T-cell (primary cell): ENCODE data around the gene MCUR1. TPM values are rescaled to one million over a fixed set of nuclear protein-coding genes. Genes with fewer than 3 reads are reported as not detected.
"Not testable (repeated sequence)": the region's sequence is repeated elsewhere in the genome, so short reads cannot be mapped to it uniquely, and the experiment has no call there.

Experiments used
- ATAC-seq, 4 experiments: fragments of 200-7000 bp in 3 of 4; fragments of 150-1000 bp in 1 of 4; cut with Tn5 transposase; replicated peaks in 1 of 4; 1 replicate in 3 of 4; 2 replicates in 1 of 4; pipeline ENCODE4 v1.10.0; 2021; ENCODE audit warnings: moderate library complexity in 3 of 4, mild to moderate bottlenecking in 2 of 4, moderate number of reproducible peaks in 1 of 4
- CTCF ChIA-PET, 2 donors: fragments of 300-600 bp; sonication (Branson Sonifier 250); formaldehyde crosslinking; loops; one replicate each; lab custom pipeline; 2022; ENCODE audit warnings: antibody characterized with exemption in 2 of 2; lab: Charles Lee
- POLR2A ChIA-PET, 2 donors: fragments of 300-600 bp; sonication (Branson Sonifier 250); formaldehyde crosslinking; loops; one replicate each; lab custom pipeline; 2022; ENCODE audit warnings: antibody characterized with exemption in 2 of 2; lab: Charles Lee
- DNase-seq, 35 experiments: peaks; one replicate each; pipeline versions ENCODE4 v3.0.0 to v3.0.0-alpha.2; 2013 to 2023
- H3K27ac ChIP-seq: one replicate; pipeline ENCODE4 v1.5.1; 2013; ENCODE audit warnings: low read length
- H3K27me3 ChIP-seq, 2 experiments: replicated peaks in 1 of 2; 1 replicate in 1 of 2; 2 replicates in 1 of 2; pipeline versions ENCODE4 v1.6.1 to v1.7.0; 2013; ENCODE audit warnings: low read length in 1 of 2, mixed read lengths in 1 of 2; ENCODE audit not compliant: control insufficient read depth in 2 of 2, insufficient read depth in 2 of 2; ENCODE audit errors: extremely low read depth in 1 of 2
- H3K36me3 ChIP-seq, 2 donors: 1 replicate in 1 of 2; 2 replicates in 1 of 2; pipeline versions ENCODE4 v1.6.1 to v1.7.0; 2013; ENCODE audit warnings: low read length in 1 of 2; ENCODE audit not compliant: control insufficient read depth in 2 of 2, insufficient read depth in 1 of 2; ENCODE audit errors: extremely low read depth in 1 of 2
- H3K4me1 ChIP-seq, 2 experiments: 1 replicate in 1 of 2; 2 replicates in 1 of 2; pipeline versions ENCODE4 v1.6.1 to v1.7.0; 2013; ENCODE audit warnings: low read length in 2 of 2, mixed read lengths in 1 of 2; ENCODE audit not compliant: insufficient read depth in 2 of 2, control insufficient read depth in 1 of 2; ENCODE audit errors: extremely low read depth in 1 of 2
- H3K4me3 ChIP-seq, 2 donors: 1 replicate in 1 of 2; 2 replicates in 1 of 2; pipeline versions ENCODE4 v1.5.1 to v1.7.0; 2013; ENCODE audit warnings: mild to moderate bottlenecking in 2 of 2, low read length in 1 of 2, moderate library complexity in 1 of 2; ENCODE audit not compliant: control insufficient read depth in 1 of 2; ENCODE audit errors: extremely low read depth in 1 of 2
- H3K9me3 ChIP-seq: 2 replicates; pipeline ENCODE4 v1.7.0; 2013
- H3K27ac Mint-ChIP-seq, 2 donors: one replicate each; pipeline ENCODE4 v1.8.0; 2020 to 2021; ENCODE audit warnings: mild to moderate bottlenecking in 2 of 2, mixed read lengths in 2 of 2
- H3K27me3 Mint-ChIP-seq, 2 donors: one replicate each; pipeline ENCODE4 v1.8.0; 2021 to 2022; ENCODE audit warnings: mixed read lengths in 2 of 2
- H3K36me3 Mint-ChIP-seq: one replicate; pipeline ENCODE4 v1.8.0; 2021; ENCODE audit warnings: mixed read lengths
- H3K4me1 Mint-ChIP-seq, 3 donors: one replicate each; pipeline ENCODE4 v1.8.0; 2020 to 2022; ENCODE audit warnings: mixed read lengths in 3 of 3, mild to moderate bottlenecking in 1 of 3
- H3K4me3 Mint-ChIP-seq, 3 donors: one replicate each; pipeline ENCODE4 v1.8.0; 2020 to 2022; ENCODE audit warnings: mild to moderate bottlenecking in 3 of 3, mixed read lengths in 3 of 3, moderate library complexity in 3 of 3
- H3K9me3 Mint-ChIP-seq, 3 donors: one replicate each; pipeline ENCODE4 v1.8.0; 2020 to 2022; ENCODE audit warnings: mixed read lengths in 3 of 3
- WGBS: methylation state at CpG from one replicate; pipeline ENCODE4 v1.1.5; 2013; ENCODE audit warnings: missing lambda C conversion rate; ENCODE audit not compliant: insufficient coverage; 5-methylcytosine and 5-hydroxymethylcytosine counted together
- total RNA-seq, 35 experiments: library from RNA in 6 of 35; stranded (reverse) in 6 of 35; fragments of 120-200 nt in 1 of 35; gene quantifications; one replicate each; pipeline versions ENCODE4 v1.2.1 to v1.2.4 and lab custom pipeline; 2013 to 2026

The MCUR1 gene
- total RNA-seq, 5 donors from 2014 or later (not counting 1 experiment from before 2014, with no cell fraction given) = 7.1 to 12.6 (median 9.3) TPM

- CTCF ChIA-PET = no interaction called here
- WGBS = 87% methylated on average over 6 of the region's 7 CpGs
These were observed 17.3 kb upstream of the MCUR1 start for GRCh38 chr6:13831615-13832014.

DNA sequence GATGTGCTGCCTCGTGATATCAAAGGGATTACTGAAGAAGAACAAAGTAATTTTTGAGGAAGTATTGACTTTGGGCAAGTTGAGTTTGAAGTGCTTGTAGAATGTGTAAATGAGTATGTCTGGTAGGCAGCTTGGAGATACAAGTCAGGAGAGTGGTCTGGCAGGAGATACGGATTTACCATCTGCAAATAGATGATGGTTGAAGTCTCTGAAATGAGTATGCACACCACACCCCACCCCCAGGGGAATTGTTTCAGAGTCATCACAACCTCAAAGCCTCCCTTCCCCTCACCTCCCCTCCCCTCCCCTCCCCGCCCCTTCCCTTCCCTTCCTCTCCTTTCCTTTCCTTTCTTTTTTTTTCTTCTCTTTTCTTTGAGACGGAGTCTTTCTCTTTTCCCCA, 16.4 kb upstream of the MCUR1 start:
- 90% methylated on average over 2 of the region's 4 CpGs for WGBS
- ChIA-PET POLR2A (no interaction called here), CTCF (no interaction called here)
- Histone ChIP-seq H3K27ac (no peak overlapping the region), H3K36me3 (no peaks in the 10 kb centered on the region), H3K4me3 (no peak overlapping the region), H3K4me1 (no peaks in the 10 kb centered on the region), H3K9me3 (no peaks in the 10 kb centered on the region), H3K27me3 (peaks cover 0 to 7% of the 10 kb centered on the region in 2 experiments)
- Mint-ChIP-seq H3K4me1 (no peaks in the 10 kb centered on the region), H3K27ac (no peak overlapping the region), H3K4me3 (no peak overlapping the region), H3K36me3 (no peaks in the 10 kb centered on the region), H3K9me3 (peaks cover 0 to 6% (median 3%) of the 10 kb centered on the region in 3 donors), H3K27me3 (peaks cover 4 to 6% of the 10 kb centered on the region in 2 donors)
- DNase-seq = no peak
- ATAC-seq = no peak

More at GRCh38 chr6:13831615-13832014, 17.3 kb upstream of the MCUR1 start:
- DNase-seq = no peak
- H3K9me3 Mint-ChIP-seq = peaks cover 0 to 6% (median 3%) of the 10 kb centered on the region in 3 donors
- H3K27ac Mint-ChIP-seq = no peak overlapping the region
- H3K27me3 Mint-ChIP-seq = peaks cover 4 to 6% of the 10 kb centered on the region in 2 donors
- Histone ChIP-seq H3K4me3 (no peak overlapping the region), H3K27me3 (peaks cover 0 to 7% of the 10 kb centered on the region in 2 experiments), H3K9me3 (no peaks in the 10 kb centered on the region), H3K4me1 (no peaks in the 10 kb centered on the region), H3K27ac (no peak overlapping the region), H3K36me3 (no peaks in the 10 kb centered on the region)
- POLR2A ChIA-PET = interaction anchor here in 1 of 2 donors (0.7 kb wide), 1 partner anchor 22 kb away, joined by 3 read pairs; no protein-coding TSS in a partner anchor
- no peaks in the 10 kb centered on the region for H3K36me3 Mint-ChIP-seq
- H3K4me3 Mint-ChIP-seq = no peak overlapping the region
- no peaks in the 10 kb centered on the region for H3K4me1 Mint-ChIP-seq
- ATAC-seq = no peak

DNA sequence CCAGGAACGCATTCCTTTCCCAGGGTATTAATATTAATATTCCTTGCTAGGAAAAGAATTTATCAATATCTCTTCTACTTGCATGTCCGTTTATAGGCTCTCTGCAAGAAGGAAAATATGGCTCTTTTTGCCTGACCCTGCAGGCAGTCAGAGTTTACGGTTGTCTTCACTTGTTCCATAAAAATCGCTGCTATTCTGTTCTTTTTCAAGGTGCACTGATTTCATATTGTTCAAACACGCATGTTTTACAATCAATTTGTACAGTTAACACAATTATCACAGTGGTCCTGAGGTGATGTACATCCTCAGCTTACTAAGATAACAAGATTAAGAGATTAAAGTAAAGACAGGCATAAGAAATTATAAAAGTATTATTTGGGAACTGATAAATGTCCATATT, 15.1 kb upstream of the MCUR1 start:
- H3K9me3 Mint-ChIP-seq, H3K36me3 ChIP-seq, H3K9me3 ChIP-seq, H3K4me1 ChIP-seq, H3K27me3 ChIP-seq, POLR2A ChIA-PET, DNase-seq, H3K27ac Mint-ChIP-seq, H3K27ac ChIP-seq, H3K4me1 Mint-ChIP-seq, H3K27me3 Mint-ChIP-seq, CTCF ChIA-PET, H3K4me3 Mint-ChIP-seq, H3K4me3 ChIP-seq, ATAC-seq, H3K36me3 Mint-ChIP-seq: not testable (repeated sequence)
- 93% methylated on average over 2 of the region's 5 CpGs for WGBS

DNA sequence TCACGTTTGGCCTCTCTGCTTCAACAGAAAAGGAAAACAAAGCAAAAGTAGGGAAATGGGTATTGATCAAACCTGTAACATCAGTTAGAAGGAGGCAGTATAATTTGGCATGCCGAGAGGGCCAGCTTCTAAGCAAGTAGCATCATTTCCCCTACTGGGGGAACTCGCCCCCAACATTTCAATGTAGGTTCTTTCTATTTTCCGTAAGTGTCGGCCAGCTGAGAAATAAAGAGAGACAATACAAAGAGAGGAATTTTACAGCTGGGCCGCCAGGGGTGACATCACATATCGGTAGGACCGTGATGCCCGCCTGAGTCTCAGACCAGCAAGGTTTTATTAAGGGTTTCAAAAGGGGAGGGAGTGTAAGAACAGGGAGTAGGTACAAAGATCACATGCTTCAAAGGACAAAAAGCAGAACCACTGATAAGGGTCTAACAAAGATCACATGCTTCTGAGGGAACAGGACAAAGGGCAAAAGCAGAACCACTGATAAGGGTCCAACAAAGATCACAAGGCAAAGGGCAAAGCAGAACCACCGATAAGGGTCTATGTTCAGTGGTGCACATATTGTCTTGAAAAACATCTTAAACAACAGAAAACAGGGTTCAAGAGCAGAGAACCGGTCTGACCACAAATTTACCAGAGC, 14.4 kb upstream of the MCUR1 start:
- H3K36me3 ChIP-seq, H3K9me3 ChIP-seq, H3K27me3 Mint-ChIP-seq, CTCF ChIA-PET, DNase-seq, POLR2A ChIA-PET, H3K36me3 Mint-ChIP-seq, H3K4me3 ChIP-seq, H3K27me3 ChIP-seq, H3K27ac Mint-ChIP-seq, H3K9me3 Mint-ChIP-seq, H3K4me3 Mint-ChIP-seq, H3K4me1 ChIP-seq, H3K27ac ChIP-seq, ATAC-seq, H3K4me1 Mint-ChIP-seq: not testable (repeated sequence)
- WGBS = 90% methylated on average over 9 of the region's 11 CpGs

DNA sequence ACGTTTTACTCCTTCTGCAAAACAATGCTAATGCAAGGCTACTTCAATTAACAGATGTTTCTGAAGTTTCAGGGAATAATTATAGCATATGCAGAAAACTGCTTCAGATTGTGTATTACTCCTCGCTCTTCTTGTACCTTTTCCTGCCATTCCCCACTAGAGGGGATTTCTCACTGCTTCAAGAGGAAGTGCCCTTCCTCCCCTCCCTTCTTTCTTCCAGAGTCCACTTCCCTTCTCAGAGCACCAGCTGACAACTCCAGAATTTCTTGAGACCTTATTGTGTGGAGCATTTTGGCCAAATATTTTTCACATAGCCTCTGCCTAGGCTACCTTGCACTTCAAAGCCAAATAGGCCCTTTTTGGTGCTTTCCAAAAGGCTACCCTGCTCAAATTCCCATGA, 12.7 kb upstream of the MCUR1 start:
- ATAC-seq = no peak
- Histone ChIP-seq H3K36me3 (no peaks in the 10 kb centered on the region), H3K4me1 (no peaks in the 10 kb centered on the region), H3K27ac (no peak overlapping the region), H3K9me3 (no peaks in the 10 kb centered on the region), H3K27me3 (peaks cover 0 to 10% of the 10 kb centered on the region in 2 experiments), H3K4me3 (no peak overlapping the region)
- no peak for DNase-seq
- Mint-ChIP-seq H3K4me1 (no peaks in the 10 kb centered on the region), H3K27me3 (peaks cover 3 to 8% of the 10 kb centered on the region in 2 donors), H3K4me3 (no peak overlapping the region), H3K36me3 (no peaks in the 10 kb centered on the region), H3K9me3 (peaks cover 0 to 6% (median 3%) of the 10 kb centered on the region in 3 donors), H3K27ac (no peak overlapping the region)
- POLR2A ChIA-PET = no interaction called here
- 80% methylated on average over 1 of the region's 2 CpGs for WGBS
- CTCF ChIA-PET = interaction anchor here in 1 of 2 donors (0.6 kb wide), 1 partner anchor 9 kb away, joined by 3 read pairs; no protein-coding TSS in a partner anchor

GRCh38 chr6:13825871-13826270, 11.5 kb upstream of the MCUR1 start:
- Histone ChIP-seq H3K9me3 (no peaks in the 10 kb centered on the region), H3K27me3 (peaks cover 0 to 8% of the 10 kb centered on the region in 2 experiments), H3K27ac (no peak overlapping the region), H3K4me1 (no peaks in the 10 kb centered on the region), H3K36me3 (no peaks in the 10 kb centered on the region), H3K4me3 (no peak overlapping the region)
- no CpG with 5 or more reads among the region's 1 CpG for WGBS
- POLR2A ChIA-PET = no interaction called here
- H3K4me3 Mint-ChIP-seq = no peak overlapping the region
- no peaks in the 10 kb centered on the region for H3K36me3 Mint-ChIP-seq
- no peak for ATAC-seq
- CTCF ChIA-PET = no interaction called here
- peaks cover 0 to 8% of the 10 kb centered on the region in 2 donors for H3K27me3 Mint-ChIP-seq
- H3K9me3 Mint-ChIP-seq = peaks cover 0 to 6% (median 3%) of the 10 kb centered on the region in 3 donors
- DNase-seq = no peak
- H3K27ac Mint-ChIP-seq = no peak overlapping the region
- H3K4me1 Mint-ChIP-seq = no peaks in the 10 kb centered on the region
